Measurements from ENCODE around the gene PRKCB. TPM values are rescaled to one million over a fixed set of nuclear protein-coding genes. Genes with fewer than 3 reads are reported as not detected.

PRKCB gene
- total and polyA plus RNA-seq, 2 donors from 2014 or later: 0.62 to 17.8 TPM

- Histone ChIP-seq H3K9me3 (ENCODE audit: control insufficient read depth in 2 of 3, insufficient read depth in 1 of 3, low read length in 3 of 3) (no peaks in the 10 kb centered on the region), H3K9ac (ENCODE audit: low read length in 3 of 3) (no peak overlapping the region), H3K27me3 (ENCODE audit: control insufficient read depth, insufficient read depth, low read length) (no peaks in the 10 kb centered on the region), H3K36me3 (ENCODE audit: control insufficient read depth in 2 of 3, insufficient read depth in 3 of 3, low read length in 3 of 3) (no peaks in the 10 kb centered on the region), H3K4me3 (ENCODE audit: low read length in 3 of 3) (no peak overlapping the region), H3K4me1 (ENCODE audit: control insufficient read depth in 2 of 3, insufficient read depth in 2 of 3, low read depth in 1 of 3, low read length in 3 of 3) (no peaks in the 10 kb centered on the region), H3K27ac (ENCODE audit: low read depth in 2 of 2, low read length in 2 of 2) (no peak overlapping the region)
- intact Hi-C loops (cut with DNase I): loop anchor here (10.0 kb wide), 1 partner anchor 241 kb away; no protein-coding TSS in a partner anchor
- no peak for TF ChIP-seq CTCF (IDR thresholded peaks at IDR 0.05; ENCODE audit: borderline replicate concordance, extremely low read depth, insufficient read depth)
- no peak for DNase-seq
- FAIRE-seq: no peak
Observed at GRCh38 chr16:24036038-24036543, 200.3 kb downstream of the PRKCB start.

DNA sequence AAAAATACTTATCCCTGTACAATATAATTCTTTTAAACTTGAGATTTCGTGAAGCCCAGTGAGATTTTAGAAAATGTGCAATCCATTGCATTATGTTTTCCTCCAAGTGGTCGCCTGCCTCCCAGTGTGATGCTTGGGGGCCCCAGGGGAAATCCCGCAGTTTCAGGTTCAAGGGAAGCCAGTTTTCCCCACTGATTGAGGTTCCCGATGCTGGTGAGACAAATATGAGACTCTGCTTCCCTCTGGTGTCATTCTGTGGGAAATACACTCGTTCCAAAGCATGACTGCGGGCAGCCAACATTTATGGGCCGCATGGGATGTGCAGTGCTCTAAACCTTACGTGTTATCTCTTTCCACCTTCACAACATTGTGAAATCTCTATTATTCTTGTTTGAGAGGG is 200.8 kb downstream of the PRKCB start:
- Histone ChIP-seq H3K36me3 (ENCODE audit: control insufficient read depth in 2 of 3, insufficient read depth in 3 of 3, low read length in 3 of 3) (no peaks in the 10 kb centered on the region), H3K4me1 (ENCODE audit: control insufficient read depth in 2 of 3, insufficient read depth in 2 of 3, low read depth in 1 of 3, low read length in 3 of 3) (no peaks in the 10 kb centered on the region), H3K27ac (ENCODE audit: low read depth in 2 of 2, low read length in 2 of 2) (no peak overlapping the region), H3K27me3 (ENCODE audit: control insufficient read depth, insufficient read depth, low read length) (no peaks in the 10 kb centered on the region), H3K4me3 (ENCODE audit: low read length in 3 of 3) (no peak overlapping the region), H3K9ac (ENCODE audit: low read length in 3 of 3) (no peak overlapping the region), H3K9me3 (ENCODE audit: control insufficient read depth in 2 of 3, insufficient read depth in 1 of 3, low read length in 3 of 3) (no peaks in the 10 kb centered on the region)
- FAIRE-seq (no peak), DNase-seq (peak in 4 of 5 donors; percentile 53 to 70 (median 62))
- intact Hi-C loops (cut with DNase I): loop anchor here (10.0 kb wide), 1 partner anchor 242 kb away; no protein-coding TSS in a partner anchor
- peak; percentile 82 for TF ChIP-seq CTCF (IDR thresholded peaks at IDR 0.05; ENCODE audit: borderline replicate concordance, extremely low read depth, insufficient read depth)

DNA sequence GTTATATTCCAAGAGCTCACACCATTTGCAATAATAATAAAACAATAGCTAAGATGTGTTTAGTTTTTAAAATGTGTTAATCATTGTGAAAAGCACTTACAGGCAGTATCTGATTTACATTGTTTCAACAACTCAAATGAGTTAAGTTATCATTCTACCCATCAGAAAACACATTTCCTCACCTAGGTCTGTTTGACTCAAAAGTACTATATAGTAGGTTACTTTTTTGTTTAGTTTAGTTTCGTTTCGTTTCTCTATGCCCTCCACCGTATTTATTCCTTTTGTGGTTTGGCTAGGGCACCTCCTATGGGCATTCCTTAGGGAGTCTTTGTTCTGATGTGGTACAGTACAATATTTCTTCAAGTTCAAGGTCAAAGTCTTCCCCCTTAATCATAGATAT is 201.6 kb downstream of the PRKCB start:
- Histone ChIP-seq H3K36me3 (ENCODE audit: control insufficient read depth in 2 of 3, insufficient read depth in 3 of 3, low read length in 3 of 3) (no peaks in the 10 kb centered on the region), H3K27ac (ENCODE audit: low read depth in 2 of 2, low read length in 2 of 2) (no peak overlapping the region), H3K4me3 (ENCODE audit: low read length in 3 of 3) (no peak overlapping the region), H3K4me1 (ENCODE audit: control insufficient read depth in 2 of 3, insufficient read depth in 2 of 3, low read depth in 1 of 3, low read length in 3 of 3) (no peaks in the 10 kb centered on the region), H3K27me3 (ENCODE audit: control insufficient read depth, insufficient read depth, low read length) (no peaks in the 10 kb centered on the region), H3K9ac (ENCODE audit: low read length in 3 of 3) (no peak overlapping the region), H3K9me3 (ENCODE audit: control insufficient read depth in 2 of 3, insufficient read depth in 1 of 3, low read length in 3 of 3) (no peaks in the 10 kb centered on the region)
- FAIRE-seq: no peak
- no peak for DNase-seq
- intact Hi-C loops (cut with DNase I): loop anchor here (10.0 kb wide), 1 partner anchor 243 kb away; no protein-coding TSS in a partner anchor
- no peak for TF ChIP-seq CTCF (IDR thresholded peaks at IDR 0.05; ENCODE audit: borderline replicate concordance, extremely low read depth, insufficient read depth)

Data from kidney (tissue), 14 donors.